K562 (cell line): ENCODE data around the gene TGFBR3L. TPM values are rescaled to one million over a fixed set of nuclear protein-coding genes. Genes with fewer than 3 reads are reported as not detected.
A peak's percentile ranks its signal among the peaks of the same experiment; 100 is the strongest.

ENCODE experiments used
- CTCFL ChIP-seq: IDR thresholded peaks from 2 replicates; pipeline ENCODE4 v1.6.1; 2011; ENCODE audit warnings: borderline replicate concordance, low read depth, mild to moderate bottlenecking, moderate library complexity, low read length; ENCODE audit not compliant: insufficient read depth, poor library complexity, severe bottlenecking
- L3MBTL2 ChIP-seq: fragments of 450-650 bp; IDR thresholded peaks from 2 replicates; pipeline ENCODE4 v1.6.1; 2016; ENCODE audit warnings: mild to moderate bottlenecking, moderate library complexity
- RREB1 ChIP-seq: fragments of 250-450 bp; sonication (Bioruptor Pico); IDR thresholded peaks from 2 replicates; pipeline ENCODE4 v1.4.0; 2020
- ZBTB40 ChIP-seq, 2 experiments: fragments of 450-650 bp in 1 of 2; sonication (generic) in 1 of 2; formaldehyde crosslinking in 1 of 2; IDR thresholded peaks; 2 replicates each; pipeline versions ENCODE4 v1.7.1 to v1.9.0; 2016 to 2022; ENCODE audit warnings: inconsistent platforms in 1 of 2, mild to moderate bottlenecking in 1 of 2, missing genetic modification reagents in 1 of 2
- ZBTB7A ChIP-seq: IDR thresholded peaks from 2 replicates; pipeline ENCODE4 v1.6.1; 2011; ENCODE audit warnings: low read depth, mild to moderate bottlenecking, low read length, moderate library complexity, borderline replicate concordance; ENCODE audit not compliant: control insufficient read depth
- ZFX ChIP-seq: sonication (generic); formaldehyde crosslinking; IDR thresholded peaks from 2 replicates; pipeline ENCODE4 v1.8.0; 2022; ENCODE audit warnings: mild to moderate bottlenecking, missing genetic modification reagents, moderate library complexity
- polyA plus RNA-seq, 8 experiments: library from polyadenylated mRNA; depleted of rRNA in 4 of 8; stranded (reverse) in 5 of 8; unstranded in 3 of 8; fragments of >200 nt; fragmentation: Nextera tagmentation in 2 of 8; fragmentation: Illumina TruSeq in 1 of 8; extraction: Ambion mirVana in 2 of 8; extraction: Trizol in 1 of 8; gene quantifications; 2 replicates each; pipeline versions ENCODE4 v1.2.1 to v1.2.3, GENCODE V29; 2011 to 2014; ENCODE audit warnings: inconsistent platforms in 1 of 8, missing spikeins in 1 of 8
- total RNA-seq, 7 experiments: library from RNA; depleted of rRNA in 6 of 7; stranded (reverse); fragments of >200 nt in 6 of 7; fragmentation: Illumina TruSeq in 2 of 7; extraction: Trizol in 2 of 7; gene quantifications; 2 replicates each; pipeline versions ENCODE4 v1.2.1 to v1.2.3, GENCODE V29; 2011 to 2021; ENCODE audit warnings: low replicate concordance in 1 of 7

TGFBR3L gene
- total and polyA plus RNA-seq, 9 of the 15 experiments (the other 6 are each of a cell fraction or from before 2014, with no cell fraction given) = not detected

- TF ChIP-seq RREB1 (CRISPR knock-in tag) = no peak
- peak; percentile 37; the same call in 1 of the 2 replicates for TF ChIP-seq ZFX (CRISPR knock-in tag)
- peak; percentile 90 for TF ChIP-seq ZBTB7A
- TF ChIP-seq ZBTB40 (IDR thresholded peaks at IDR 0.05) = 0 out of 2 replicates have a peak, but pooled peaks have one; percentile 39
- TF ChIP-seq ZBTB40 (CRISPR knock-in tag; IDR thresholded peaks at IDR 0.05) = no peak
- peak; percentile 64 for TF ChIP-seq L3MBTL2
- TF ChIP-seq CTCFL = peak; percentile 93
Observed at GRCh38 chr19:7919610-7920518, 5.2 kb downstream of the TGFBR3L start, which contains the start of gene SNAPC2 (continued).
